HepG2 (cell line): ENCODE measurements around the gene TNRC18. TPM values are rescaled to one million over a fixed set of nuclear protein-coding genes. Genes with fewer than 3 reads are reported as not detected.

Experiments used
- ARID4A ChIP-seq: sonication (generic); formaldehyde crosslinking; IDR thresholded peaks from 2 replicates; pipeline ENCODE4 v1.5.0; 2020; ENCODE audit warnings: mild to moderate bottlenecking, missing genetic modification reagents, borderline replicate concordance
- JDP2 ChIP-seq: sonication (generic); formaldehyde crosslinking; IDR thresholded peaks from 2 replicates; pipeline ENCODE4 v1.8.1; 2022; ENCODE audit warnings: missing genetic modification reagents, borderline replicate concordance
- MAF1 ChIP-seq: sonication (generic); formaldehyde crosslinking; IDR thresholded peaks from 2 replicates; pipeline ENCODE4 v1.5.0; 2020; ENCODE audit warnings: missing genetic modification reagents, borderline replicate concordance
- MTF2 ChIP-seq: sonication (generic); formaldehyde crosslinking; IDR thresholded peaks from 2 replicates; pipeline ENCODE4 v1.5.0; 2020; ENCODE audit warnings: missing genetic modification reagents, borderline replicate concordance
- NR2F2 ChIP-seq: IDR thresholded peaks from 2 replicates; pipeline ENCODE4 v1.6.1; 2012; ENCODE audit warnings: low read depth, inconsistent platforms, borderline replicate concordance
- PHF5A ChIP-seq: IDR thresholded peaks from one replicate; pipeline ENCODE4 v1.6.1; 2018; ENCODE audit warnings: low read depth, missing genetic modification reagents; ENCODE audit not compliant: unreplicated experiment
- PRDM4 ChIP-seq: sonication (generic); formaldehyde crosslinking; IDR thresholded peaks from 2 replicates; pipeline ENCODE4 v1.9.0; 2021; ENCODE audit warnings: missing genetic modification reagents, borderline replicate concordance
- SRSF4 ChIP-seq: fragments of 200-400 bp; formaldehyde crosslinking; IDR thresholded peaks from one replicate; pipeline ENCODE4 v1.6.1; 2018; ENCODE audit warnings: mild to moderate bottlenecking, low read depth, low read length, moderate library complexity; ENCODE audit not compliant: poor library complexity, severe bottlenecking
- TBX3 ChIP-seq: fragments of 450-650 bp; IDR thresholded peaks from 2 replicates; pipeline ENCODE4 v1.6.1; 2017; ENCODE audit warnings: antibody characterized with exemption, mild to moderate bottlenecking, inconsistent platforms, borderline replicate concordance
- TEAD3 ChIP-seq: optimal IDR thresholded peaks from 2 replicates; pipeline ENCODE3; 2016; ENCODE audit warnings: borderline replicate concordance
- ZFP90 ChIP-seq: sonication (generic); formaldehyde crosslinking; IDR thresholded peaks from 2 replicates; pipeline ENCODE4 v1.8.0; 2022; ENCODE audit warnings: missing genetic modification reagents, mild to moderate bottlenecking, inconsistent platforms, borderline replicate concordance
- ZFX ChIP-seq: sonication (generic); formaldehyde crosslinking; IDR thresholded peaks from 2 replicates; pipeline ENCODE4 v1.4.0; 2020; ENCODE audit warnings: mild to moderate bottlenecking, low read depth, missing genetic modification reagents, moderate library complexity
- ZNF17 ChIP-seq: sonication (generic); formaldehyde crosslinking; IDR thresholded peaks from 2 replicates; pipeline ENCODE4 v1.5.0; 2020; ENCODE audit warnings: mild to moderate bottlenecking, missing genetic modification reagents
- ZNF350 ChIP-seq: sonication (generic); formaldehyde crosslinking; IDR thresholded peaks from 2 replicates; pipeline ENCODE4 v1.4.0; 2020; ENCODE audit warnings: mild to moderate bottlenecking, low read depth, missing genetic modification reagents, borderline replicate concordance
- ZNF639 ChIP-seq: conservative IDR thresholded peaks from 2 replicates; pipeline ENCODE4 v1.6.1; 2018; ENCODE audit warnings: missing genetic modification reagents
- polyA plus RNA-seq, 8 experiments: library from polyadenylated mRNA; depleted of rRNA in 3 of 8; stranded (reverse) in 7 of 8; unstranded in 1 of 8; fragments of >200 nt; fragmentation: Illumina TruSeq in 4 of 8; extraction: Trizol in 4 of 8; gene quantifications; 2 replicates each; pipeline versions ENCODE4 v1.2.1 to v1.2.3, GENCODE V29; 2011 to 2016; ENCODE audit warnings: low read depth in 4 of 8, missing spikeins in 1 of 8, mixed read lengths in 1 of 8; ENCODE audit not compliant: insufficient read depth in 1 of 8
- total RNA-seq, 5 experiments: library from RNA; depleted of rRNA; stranded (reverse); fragments of >200 nt; fragmentation: Illumina TruSeq; extraction: Trizol; gene quantifications; 2 replicates each; pipeline ENCODE4 v1.2.3, GENCODE V29; 2016; ENCODE audit warnings: low read depth in 1 of 5
- TF ChIP-seq, protein P1 (sequence below): sonication (generic); formaldehyde crosslinking; IDR thresholded peaks from 2 replicates; pipeline ENCODE4 v1.8.0; 2022; ENCODE audit warnings: missing genetic modification reagents, mild to moderate bottlenecking, borderline replicate concordance
- TF ChIP-seq, protein P2 (sequence below): IDR thresholded peaks from 2 replicates; pipeline ENCODE4 v1.6.1; 2016; ENCODE audit warnings: missing compliant biosample characterization, missing genetic modification reagents, borderline replicate concordance
- TF ChIP-seq, protein P3 (sequence below): sonication (generic); formaldehyde crosslinking; IDR thresholded peaks from 2 replicates; pipeline ENCODE4 v1.4.0; 2020; ENCODE audit warnings: missing genetic modification reagents

TNRC18 gene
- total and polyA plus RNA-seq, 2 of the 13 experiments (the other 11 are each of a cell fraction or from before 2014, with no cell fraction given) = 11.7 to 17.4 TPM

- TF ChIP-seq ZFX (CRISPR knock-in tag) (no peak), TBX3 (no peak), PHF5A (CRISPR knock-in tag) (no peak), JDP2 (CRISPR knock-in tag) (no peak), MAF1 (CRISPR knock-in tag) (no peak), SRSF4 (no peak), ZNF350 (CRISPR knock-in tag) (no peak), ARID4A (CRISPR knock-in tag) (no peak), ZNF639 (CRISPR knock-in tag) (no peak), PRDM4 (CRISPR knock-in tag) (peak; percentile 87; the same call in 1 of the 2 replicates), TEAD3 (CRISPR knock-in tag) (no peak), ZNF17 (0 out of 2 replicates have a peak, but pooled peaks have one; percentile 57), MTF2 (CRISPR knock-in tag) (no peak), NR2F2 (no peak), ZFP90 (CRISPR knock-in tag) (no peak)
- TF ChIP-seq, protein P1, sequence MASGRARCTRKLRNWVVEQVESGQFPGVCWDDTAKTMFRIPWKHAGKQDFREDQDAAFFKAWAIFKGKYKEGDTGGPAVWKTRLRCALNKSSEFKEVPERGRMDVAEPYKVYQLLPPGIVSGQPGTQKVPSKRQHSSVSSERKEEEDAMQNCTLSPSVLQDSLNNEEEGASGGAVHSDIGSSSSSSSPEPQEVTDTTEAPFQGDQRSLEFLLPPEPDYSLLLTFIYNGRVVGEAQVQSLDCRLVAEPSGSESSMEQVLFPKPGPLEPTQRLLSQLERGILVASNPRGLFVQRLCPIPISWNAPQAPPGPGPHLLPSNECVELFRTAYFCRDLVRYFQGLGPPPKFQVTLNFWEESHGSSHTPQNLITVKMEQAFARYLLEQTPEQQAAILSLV (CRISPR knock-in tag) = no peak
- TF ChIP-seq, protein P2, sequence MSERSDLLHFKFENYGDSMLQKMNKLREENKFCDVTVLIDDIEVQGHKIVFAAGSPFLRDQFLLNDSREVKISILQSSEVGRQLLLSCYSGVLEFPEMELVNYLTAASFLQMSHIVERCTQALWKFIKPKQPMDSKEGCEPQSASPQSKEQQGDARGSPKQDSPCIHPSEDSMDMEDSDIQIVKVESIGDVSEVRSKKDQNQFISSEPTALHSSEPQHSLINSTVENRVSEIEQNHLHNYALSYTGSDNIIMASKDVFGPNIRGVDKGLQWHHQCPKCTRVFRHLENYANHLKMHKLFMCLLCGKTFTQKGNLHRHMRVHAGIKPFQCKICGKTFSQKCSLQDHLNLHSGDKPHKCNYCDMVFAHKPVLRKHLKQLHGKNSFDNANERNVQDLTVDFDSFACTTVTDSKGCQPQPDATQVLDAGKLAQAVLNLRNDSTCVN (CRISPR knock-in tag) = no peak
- TF ChIP-seq, protein P3, sequence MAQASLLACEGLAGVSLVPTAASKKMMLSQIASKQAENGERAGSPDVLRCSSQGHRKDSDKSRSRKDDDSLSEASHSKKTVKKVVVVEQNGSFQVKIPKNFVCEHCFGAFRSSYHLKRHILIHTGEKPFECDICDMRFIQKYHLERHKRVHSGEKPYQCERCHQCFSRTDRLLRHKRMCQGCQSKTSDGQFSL = no peak
These were observed 4.0 kb downstream of the TNRC18 start (continued) for GRCh38 chr7:5419539-5420066.
